Measurements from ENCODE around the gene TACSTD2.

Gene TACSTD2

GRCh38 chr1:58597076-58597475 is 20.0 kb upstream of the TACSTD2 start:
- no peak for TF ChIP-seq TAF1 (IDR thresholded peaks at IDR 0.05; ENCODE audit: borderline replicate concordance, insufficient read depth, low read length)
- no peak for TF ChIP-seq POLR2AphosphoS5 (IDR thresholded peaks at IDR 0.05; ENCODE audit: low read depth, low read length)
- no peak for TF ChIP-seq FOXP2 (optimal IDR thresholded peaks at IDR 0.05; ENCODE audit: borderline replicate concordance, extremely low read depth, extremely low read length, insufficient read depth)
- no peak for TF ChIP-seq REST (IDR thresholded peaks at IDR 0.05; ENCODE audit: insufficient read depth in 1 of 2, low read depth in 2 of 2, low read length in 2 of 2)
- TF ChIP-seq SIN3A (IDR thresholded peaks at IDR 0.05; ENCODE audit: borderline replicate concordance, insufficient read depth, low read length), result no peak

- TF ChIP-seq POLR2AphosphoS5 (IDR thresholded peaks at IDR 0.05; ENCODE audit: low read depth, low read length) (no peak), REST (IDR thresholded peaks at IDR 0.05; ENCODE audit: insufficient read depth in 1 of 2, low read depth in 2 of 2, low read length in 2 of 2) (no peak), TAF1 (IDR thresholded peaks at IDR 0.05; ENCODE audit: borderline replicate concordance, insufficient read depth, low read length) (no peak), SIN3A (IDR thresholded peaks at IDR 0.05; ENCODE audit: borderline replicate concordance, insufficient read depth, low read length) (no peak), FOXP2 (optimal IDR thresholded peaks at IDR 0.05; ENCODE audit: borderline replicate concordance, extremely low read depth, extremely low read length, insufficient read depth) (no peak)
Observed at GRCh38 chr1:58596631-58597052, 19.6 kb upstream of the TACSTD2 start.

- TF ChIP-seq POLR2AphosphoS5 (IDR thresholded peaks at IDR 0.05; ENCODE audit: low read depth, low read length), result no peak
- no peak for TF ChIP-seq REST (IDR thresholded peaks at IDR 0.05; ENCODE audit: insufficient read depth in 1 of 2, low read depth in 2 of 2, low read length in 2 of 2)
- no peak for TF ChIP-seq FOXP2 (optimal IDR thresholded peaks at IDR 0.05; ENCODE audit: borderline replicate concordance, extremely low read depth, extremely low read length, insufficient read depth)
- no peak for TF ChIP-seq TAF1 (IDR thresholded peaks at IDR 0.05; ENCODE audit: borderline replicate concordance, insufficient read depth, low read length)
- no peak for TF ChIP-seq SIN3A (IDR thresholded peaks at IDR 0.05; ENCODE audit: borderline replicate concordance, insufficient read depth, low read length)
Observed at GRCh38 chr1:58594546-58594945, 17.5 kb upstream of the TACSTD2 start.

- no peak for TF ChIP-seq REST (IDR thresholded peaks at IDR 0.05; ENCODE audit: insufficient read depth in 1 of 2, low read depth in 2 of 2, low read length in 2 of 2)
- no peak for TF ChIP-seq POLR2AphosphoS5 (IDR thresholded peaks at IDR 0.05; ENCODE audit: low read depth, low read length)
- TF ChIP-seq SIN3A (IDR thresholded peaks at IDR 0.05; ENCODE audit: borderline replicate concordance, insufficient read depth, low read length), result no peak
- TF ChIP-seq TAF1 (IDR thresholded peaks at IDR 0.05; ENCODE audit: borderline replicate concordance, insufficient read depth, low read length), result no peak
- TF ChIP-seq FOXP2 (optimal IDR thresholded peaks at IDR 0.05; ENCODE audit: borderline replicate concordance, extremely low read depth, extremely low read length, insufficient read depth), result no peak
Observed at GRCh38 chr1:58592522-58593134, 15.6 kb upstream of the TACSTD2 start.

Measured in PFSK-1 (cell line).